Measurements from ENCODE around the gene LRRN3. TPM values are rescaled to one million over a fixed set of nuclear protein-coding genes. Genes with fewer than 3 reads are reported as not detected.

LRRN3 gene
- total RNA-seq, 1 donor from 2014 or later = 6.1 TPM

DNA sequence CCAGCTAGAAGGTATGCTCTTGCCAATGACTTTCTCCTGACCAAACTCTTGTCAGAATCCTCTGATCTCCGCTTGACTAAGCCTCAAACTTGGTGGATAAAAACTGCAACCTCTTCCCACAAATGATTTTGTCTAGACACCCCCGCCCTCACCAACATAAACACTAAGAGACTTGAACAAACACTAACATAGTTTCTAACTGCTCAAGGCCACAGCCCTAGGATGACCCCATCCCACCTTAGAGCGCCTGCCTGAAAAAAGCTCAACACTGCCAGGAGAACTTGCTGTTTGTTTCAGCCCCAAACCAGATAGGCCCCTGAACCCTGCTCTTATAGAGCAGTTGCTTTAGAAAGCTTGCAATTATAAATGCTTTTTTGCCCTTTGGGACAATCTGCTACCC lies 71.8 kb downstream of the LRRN3 start:
- intact Hi-C loops (cut with DNase I) = no loop called here
- DNase-seq = no peak
- no peaks in the 10 kb centered on the region for H3K9me3 ChIP-seq
- H3K4me3 ChIP-seq = no peak overlapping the region
- no peak for ATAC-seq
- no peaks in the 10 kb centered on the region for H3K4me1 ChIP-seq
- no peaks in the 10 kb centered on the region for H3K27me3 ChIP-seq (ENCODE audit: low read depth)
- no peak for TF ChIP-seq CTCF (IDR thresholded peaks at IDR 0.05)
- H3K27ac ChIP-seq = no peak overlapping the region
- no peaks in the 10 kb centered on the region for H3K36me3 ChIP-seq

GRCh38 chr7:111164442-111164841 lies 73.5 kb downstream of the LRRN3 start:
- no peak for ATAC-seq
- TF ChIP-seq CTCF (IDR thresholded peaks at IDR 0.05) = no peak

DNA sequence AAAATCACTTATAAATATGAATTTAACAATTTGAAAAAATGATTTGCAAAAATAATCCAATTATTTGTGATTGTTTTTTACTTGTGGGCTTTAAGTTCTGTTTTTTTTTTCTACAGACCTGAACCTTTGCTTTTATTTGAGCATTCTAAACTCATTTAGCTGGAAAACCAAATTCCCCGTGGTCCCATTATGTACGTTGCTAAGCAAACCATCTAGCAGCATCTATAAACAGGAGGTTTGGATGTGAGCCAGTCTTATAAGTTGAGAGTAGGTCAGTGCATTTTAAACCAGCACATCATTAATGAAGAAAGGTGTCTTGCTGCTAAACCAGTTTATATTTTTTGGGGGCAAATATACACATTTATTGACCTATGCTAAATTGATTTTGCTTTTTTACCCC lies 77.3 kb downstream of the LRRN3 start:
- Histone ChIP-seq H3K27ac (no peak overlapping the region), H3K4me3 (no peak overlapping the region), H3K27me3 (ENCODE audit: low read depth) (no peaks in the 10 kb centered on the region), H3K36me3 (no peaks in the 10 kb centered on the region), H3K4me1 (no peaks in the 10 kb centered on the region), H3K9me3 (no peaks in the 10 kb centered on the region)
- intact Hi-C loops (cut with DNase I) = no loop called here
- TF ChIP-seq CTCF (IDR thresholded peaks at IDR 0.05) = no peak
- no peak for ATAC-seq
- no peak for DNase-seq

More at GRCh38 chr7:111164442-111164841, 73.5 kb downstream of the LRRN3 start:
- no peak for DNase-seq
- no peaks in the 10 kb centered on the region for H3K27me3 ChIP-seq (ENCODE audit: low read depth)
- no peaks in the 10 kb centered on the region for H3K4me1 ChIP-seq
- no peaks in the 10 kb centered on the region for H3K9me3 ChIP-seq
- H3K36me3 ChIP-seq = no peaks in the 10 kb centered on the region
- H3K4me3 ChIP-seq = no peak overlapping the region
- H3K27ac ChIP-seq = no peak overlapping the region
- intact Hi-C loops (cut with DNase I) = no loop called here

DNA sequence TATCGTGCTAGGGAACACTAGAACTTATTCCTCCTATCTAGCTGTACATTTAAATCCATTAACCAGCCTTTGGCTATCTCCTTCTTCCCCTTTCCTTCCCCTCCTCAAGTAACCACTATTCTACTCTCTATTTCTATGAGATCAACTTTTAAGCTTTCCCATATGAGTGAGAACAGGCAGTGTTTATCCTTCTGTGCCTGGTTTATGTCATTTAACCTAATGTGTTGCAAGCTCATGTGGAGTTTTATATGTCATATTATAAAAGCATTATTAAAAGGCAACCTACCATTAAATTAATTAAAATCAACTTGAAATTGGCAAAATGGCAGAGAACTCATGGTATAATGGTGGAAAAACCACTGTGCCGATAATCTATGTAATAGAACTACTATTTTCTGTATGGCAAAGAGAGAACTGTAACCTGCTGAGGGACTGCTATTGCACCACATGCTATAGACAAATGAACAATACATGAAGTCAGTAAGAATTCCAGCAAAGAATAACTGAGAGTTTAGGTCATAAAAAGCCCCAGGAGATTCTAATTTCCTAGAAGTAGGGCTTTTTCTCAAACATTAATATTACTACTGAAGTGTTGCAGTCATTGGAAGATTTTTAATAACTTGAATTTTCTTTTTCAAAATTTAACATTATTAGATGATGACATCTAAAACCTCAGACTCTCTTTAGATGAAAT lies 81.8 kb downstream of the LRRN3 start:
- Histone ChIP-seq H3K27ac (no peak overlapping the region), H3K36me3 (no peaks in the 10 kb centered on the region), H3K9me3 (no peaks in the 10 kb centered on the region), H3K4me3 (no peak overlapping the region), H3K27me3 (ENCODE audit: low read depth) (no peaks in the 10 kb centered on the region), H3K4me1 (no peaks in the 10 kb centered on the region)
- no peak for TF ChIP-seq CTCF (IDR thresholded peaks at IDR 0.05)
- ATAC-seq = no peak
- DNase-seq = no peak
- intact Hi-C loops (cut with DNase I) = no loop called here

DNA sequence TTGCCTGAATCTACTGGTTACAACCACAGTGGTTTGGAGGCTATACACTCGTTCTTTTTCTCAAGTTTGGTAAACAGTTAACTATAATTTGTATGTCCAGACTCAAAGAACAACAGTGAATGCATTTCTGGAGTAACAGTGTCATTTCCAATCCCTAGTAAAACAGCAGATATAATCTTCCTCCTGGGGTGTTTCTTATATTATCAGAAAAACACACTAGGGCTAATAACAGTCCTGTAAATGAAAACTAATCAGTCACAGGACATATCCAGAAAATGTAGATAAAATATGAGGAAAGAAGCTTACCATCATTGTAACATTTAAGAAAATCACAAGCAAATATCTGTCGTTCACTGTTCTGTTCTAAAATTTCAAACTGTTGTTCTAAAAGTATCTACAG lies 82.6 kb downstream of the LRRN3 start:
- Histone ChIP-seq H3K9me3 (no peaks in the 10 kb centered on the region), H3K4me1 (no peaks in the 10 kb centered on the region), H3K4me3 (no peak overlapping the region), H3K27ac (no peak overlapping the region), H3K27me3 (ENCODE audit: low read depth) (no peaks in the 10 kb centered on the region), H3K36me3 (no peaks in the 10 kb centered on the region)
- intact Hi-C loops (cut with DNase I) = no loop called here
- ATAC-seq = no peak
- no peak for TF ChIP-seq CTCF (IDR thresholded peaks at IDR 0.05)
- no peak for DNase-seq

Measured in lower lobe of right lung (tissue), 2 donors.